Body of pancreas (tissue), 4 donors: Measurements from ENCODE around the gene PDGFA. TPM values are rescaled to one million over a fixed set of nuclear protein-coding genes. Genes with fewer than 3 reads are reported as not detected.

Source experiments
- ATAC-seq: fragments of 150-250 bp; one replicate; pipeline ENCODE4 v1.9.1; 2016
- DNase-seq, 4 donors: peaks; one replicate each; pipeline ENCODE4 v3.0.0-alpha.2; 2019
- H3K27ac ChIP-seq, 4 donors: fragments of 200-600 bp; sonication (generic); 1 replicate in 3 of 4; 2 replicates in 1 of 4; pipeline versions ENCODE4 v1.5.1 to v1.6.1; 2016 to 2019; ENCODE audit warnings: mild to moderate bottlenecking in 1 of 4, mixed read lengths in 1 of 4, moderate library complexity in 1 of 4
- H3K27me3 ChIP-seq, 2 donors: fragments of 200-600 bp; sonication (generic); one replicate each; pipeline ENCODE4 v1.6.0; 2016; ENCODE audit warnings: mild to moderate bottlenecking in 1 of 2
- H3K36me3 ChIP-seq, 2 donors: fragments of 200-600 bp; sonication (generic); replicated peaks in 1 of 2; 2 replicates each; pipeline ENCODE4 v1.5.1; 2016; ENCODE audit warnings: low read depth in 2 of 2; ENCODE audit not compliant: insufficient read depth in 1 of 2
- H3K4me1 ChIP-seq: fragments of 200-600 bp; sonication (generic); one replicate; pipeline ENCODE4 v1.6.0; 2016
- H3K4me3 ChIP-seq, 2 donors: fragments of 200-600 bp; sonication (generic); 1 replicate in 1 of 2; 2 replicates in 1 of 2; pipeline ENCODE4 v1.5.1; 2016 to 2019
- H3K9me3 ChIP-seq, 3 donors: fragments of 200-600 bp; sonication (generic); 1 replicate in 2 of 3; 2 replicates in 1 of 3; pipeline ENCODE4 v1.5.1; 2016
- POLR2A ChIP-seq, 3 donors: fragments of 450-650 bp; IDR thresholded peaks; one replicate each; pipeline ENCODE4 v1.6.1; 2016; ENCODE audit warnings: antibody characterized with exemption in 3 of 3, mild to moderate bottlenecking in 2 of 3
- WGBS, 2 donors: methylation state at CpG; one replicate each; pipeline ENCODE4 v1.1.5; 2017; 5-methylcytosine and 5-hydroxymethylcytosine counted together
- intact Hi-C: fragments of 100-400 bp; cut with DNase I; formaldehyde crosslinking; loops from one replicate; pipeline ENCODE4 v1.15.1; 2023
- total RNA-seq, 2 donors: library from RNA; depleted of rRNA; stranded (reverse); fragments of >200 nt; gene quantifications; one replicate each; pipeline ENCODE4 v1.1.0, GENCODE V29; 2016
- TF ChIP-seq, protein P1 (sequence below), 7 experiments: fragments of 450-650 bp in 4 of 7; fragments of 200-600 bp in 3 of 7; sonication (generic) in 3 of 7; IDR thresholded peaks; one replicate each; pipeline ENCODE4 v1.5.1; 2016 to 2019; ENCODE audit warnings: antibody characterized with exemption in 7 of 7

Gene PDGFA
- total RNA-seq, 2 donors from 2014 or later: 58.6 to 59.3 TPM

DNA sequence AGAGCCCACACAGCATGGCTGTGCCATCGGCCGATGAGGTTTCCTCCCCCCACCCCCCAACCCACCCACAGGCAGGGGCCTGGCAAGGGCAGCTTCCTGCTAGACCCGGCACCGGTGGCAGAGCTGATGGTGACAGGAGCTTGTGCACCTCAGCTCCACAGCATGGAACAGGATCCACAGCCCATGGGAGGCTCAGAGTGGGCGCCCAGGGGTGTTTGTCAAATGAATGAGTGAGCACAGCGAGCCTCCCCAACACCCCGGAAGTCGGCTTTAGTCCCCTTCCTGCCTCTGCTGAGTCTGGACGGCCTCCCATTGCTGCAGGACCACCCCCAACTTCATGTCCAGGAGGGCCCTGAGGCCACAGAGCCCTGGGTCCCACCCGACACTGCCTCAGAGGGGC is 68.9 kb downstream of the PDGFA start:
- Histone ChIP-seq H3K27ac (no peak overlapping the region), H3K4me1 (peaks cover 9% of the 10 kb centered on the region), H3K36me3 (no peaks in the 10 kb centered on the region), H3K4me3 (no peak overlapping the region), H3K9me3 (no peaks in the 10 kb centered on the region), H3K27me3 (no peaks in the 10 kb centered on the region)
- no peak for DNase-seq
- TF ChIP-seq, protein P1, sequence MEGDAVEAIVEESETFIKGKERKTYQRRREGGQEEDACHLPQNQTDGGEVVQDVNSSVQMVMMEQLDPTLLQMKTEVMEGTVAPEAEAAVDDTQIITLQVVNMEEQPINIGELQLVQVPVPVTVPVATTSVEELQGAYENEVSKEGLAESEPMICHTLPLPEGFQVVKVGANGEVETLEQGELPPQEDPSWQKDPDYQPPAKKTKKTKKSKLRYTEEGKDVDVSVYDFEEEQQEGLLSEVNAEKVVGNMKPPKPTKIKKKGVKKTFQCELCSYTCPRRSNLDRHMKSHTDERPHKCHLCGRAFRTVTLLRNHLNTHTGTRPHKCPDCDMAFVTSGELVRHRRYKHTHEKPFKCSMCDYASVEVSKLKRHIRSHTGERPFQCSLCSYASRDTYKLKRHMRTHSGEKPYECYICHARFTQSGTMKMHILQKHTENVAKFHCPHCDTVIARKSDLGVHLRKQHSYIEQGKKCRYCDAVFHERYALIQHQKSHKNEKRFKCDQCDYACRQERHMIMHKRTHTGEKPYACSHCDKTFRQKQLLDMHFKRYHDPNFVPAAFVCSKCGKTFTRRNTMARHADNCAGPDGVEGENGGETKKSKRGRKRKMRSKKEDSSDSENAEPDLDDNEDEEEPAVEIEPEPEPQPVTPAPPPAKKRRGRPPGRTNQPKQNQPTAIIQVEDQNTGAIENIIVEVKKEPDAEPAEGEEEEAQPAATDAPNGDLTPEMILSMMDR (IDR thresholded peaks at IDR 0.05): no peak
- no peak for TF ChIP-seq POLR2A (IDR thresholded peaks at IDR 0.05)
- intact Hi-C loops: no loop called here
- ATAC-seq: no peak
- 73 to 90% methylated on average over 2 to 10 of the region's 10 CpGs for whole genome bisulfite sequencing, 2 donors

DNA sequence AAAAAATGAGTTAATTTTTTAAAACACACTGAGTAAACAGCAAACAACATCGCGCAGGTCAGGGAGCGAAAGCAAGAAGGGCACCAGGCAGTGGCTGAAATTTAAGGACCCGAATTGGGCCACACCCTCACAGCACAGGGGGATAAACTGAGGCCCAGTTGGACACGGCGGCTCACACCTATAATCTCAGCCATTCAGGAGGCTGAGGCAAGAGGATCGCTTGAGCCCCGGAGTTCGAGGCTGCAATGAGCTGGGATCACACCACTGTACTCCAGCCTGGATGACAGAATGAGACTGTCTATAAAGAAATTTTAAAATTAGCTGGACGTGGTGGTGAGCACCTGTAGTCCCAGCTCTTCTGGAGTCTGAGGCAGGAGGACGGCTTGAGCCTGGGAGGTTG is 69.6 kb downstream of the PDGFA start:
- no peaks in the 10 kb centered on the region for H3K9me3 ChIP-seq
- no peak overlapping the region for H3K27ac ChIP-seq
- ATAC-seq: no peak
- no peak overlapping the region for H3K4me3 ChIP-seq
- peaks cover 2% of the 10 kb centered on the region for H3K4me1 ChIP-seq
- no peaks in the 10 kb centered on the region for H3K27me3 ChIP-seq
- H3K36me3 ChIP-seq: no peaks in the 10 kb centered on the region
- TF ChIP-seq, protein P1 (IDR thresholded peaks at IDR 0.05): no peak
- TF ChIP-seq POLR2A (IDR thresholded peaks at IDR 0.05): no peak
- WGBS, 2 donors: 84 to 88% methylated on average over 11 of the region's 11 CpGs
- intact Hi-C loops: no loop called here
- DNase-seq: no peak

DNA sequence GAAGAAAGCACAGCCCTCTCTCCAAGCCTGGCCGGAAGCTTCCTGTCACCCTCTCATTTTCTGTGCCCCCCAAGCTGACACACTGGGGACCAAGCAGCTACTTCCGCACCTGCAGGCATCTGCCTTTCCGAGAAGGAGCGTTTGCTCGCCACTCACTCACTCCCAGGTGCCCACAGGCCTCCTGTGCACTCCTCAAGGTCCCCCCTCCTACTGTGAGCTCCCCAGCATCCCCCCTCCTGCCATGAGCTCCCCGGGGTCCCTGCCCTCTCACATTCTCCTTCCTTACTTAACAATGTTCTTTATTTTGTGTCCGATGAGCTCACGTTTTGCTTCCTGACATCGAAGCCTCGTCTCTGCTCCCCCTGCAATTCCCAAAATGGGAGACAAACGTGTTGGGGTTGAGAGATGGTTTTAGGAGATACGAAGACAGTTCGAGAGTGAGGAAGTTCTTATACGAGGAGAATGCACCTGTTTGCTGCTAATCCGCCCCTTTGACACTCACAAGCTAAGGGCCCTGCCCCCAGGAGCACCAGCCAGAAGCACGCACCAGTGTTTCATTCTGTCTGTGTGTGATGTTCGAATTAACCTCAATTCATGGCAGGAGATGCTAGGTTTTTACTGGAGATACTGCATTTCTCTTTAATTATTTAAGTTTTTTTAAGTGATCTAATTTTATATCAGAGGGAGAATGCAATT is 70.2 kb downstream of the PDGFA start:
- intact Hi-C loops: no loop called here
- DNase-seq (no peak), ATAC-seq (no peak)
- H3K4me3 ChIP-seq: no peak overlapping the region
- no peaks in the 10 kb centered on the region for H3K4me1 ChIP-seq
- TF ChIP-seq, protein P1 (IDR thresholded peaks at IDR 0.05): no peak
- TF ChIP-seq POLR2A (IDR thresholded peaks at IDR 0.05): no peak
- no peaks in the 10 kb centered on the region for H3K27me3 ChIP-seq
- no peaks in the 10 kb centered on the region for H3K9me3 ChIP-seq
- no peak overlapping the region for H3K27ac ChIP-seq
- 79 to 81% methylated on average over 17 of the region's 17 CpGs for WGBS, 2 donors
- H3K36me3 ChIP-seq: no peaks in the 10 kb centered on the region

DNA sequence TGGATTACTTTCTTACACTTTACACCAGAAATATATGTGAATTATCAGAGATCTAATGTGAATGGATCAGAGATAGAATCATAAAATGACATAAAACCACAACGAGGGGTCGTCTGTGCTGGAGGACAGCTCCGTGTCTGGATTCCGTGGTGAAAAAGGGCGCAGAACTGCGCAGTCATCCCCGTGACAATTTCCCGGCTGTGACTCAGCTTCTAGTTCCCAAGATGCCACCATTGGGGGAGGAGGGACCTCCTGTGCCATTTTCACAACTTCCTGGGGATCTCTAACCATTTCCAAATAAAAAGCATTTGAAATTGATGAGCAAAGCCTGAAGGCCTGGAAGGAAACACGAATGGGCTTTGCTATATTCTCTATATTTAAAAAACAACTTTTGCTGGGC is 72.1 kb downstream of the PDGFA start:
- intact Hi-C loops: no loop called here
- Histone ChIP-seq H3K27me3 (no peaks in the 10 kb centered on the region), H3K4me3 (no peak overlapping the region), H3K9me3 (no peaks in the 10 kb centered on the region), H3K27ac (no peak overlapping the region), H3K4me1 (no peaks in the 10 kb centered on the region), H3K36me3 (no peaks in the 10 kb centered on the region)
- ATAC-seq (no peak), DNase-seq (no peak)
- no peak for TF ChIP-seq POLR2A (IDR thresholded peaks at IDR 0.05)
- TF ChIP-seq, protein P1 (IDR thresholded peaks at IDR 0.05): no peak
- 86 to 87% methylated on average over 9 of the region's 9 CpGs for WGBS, 2 donors

Other genes with a start within 250 kb of the PDGFA start
- not detected for gene FOXL3, start 229.7 kb downstream of the PDGFA start, total RNA-seq
- 10 to 100 TPM; 17.9 to 46.5 TPM for gene DNAAF5, start 206.9 kb upstream of the PDGFA start, total RNA-seq
- 1 to 10 TPM; 2.0 to 3.4 TPM for gene PRKAR1B, start 207.4 kb upstream of the PDGFA start, total RNA-seq